ENCODE measurements around the gene RBM38.

Gene RBM38

DNA sequence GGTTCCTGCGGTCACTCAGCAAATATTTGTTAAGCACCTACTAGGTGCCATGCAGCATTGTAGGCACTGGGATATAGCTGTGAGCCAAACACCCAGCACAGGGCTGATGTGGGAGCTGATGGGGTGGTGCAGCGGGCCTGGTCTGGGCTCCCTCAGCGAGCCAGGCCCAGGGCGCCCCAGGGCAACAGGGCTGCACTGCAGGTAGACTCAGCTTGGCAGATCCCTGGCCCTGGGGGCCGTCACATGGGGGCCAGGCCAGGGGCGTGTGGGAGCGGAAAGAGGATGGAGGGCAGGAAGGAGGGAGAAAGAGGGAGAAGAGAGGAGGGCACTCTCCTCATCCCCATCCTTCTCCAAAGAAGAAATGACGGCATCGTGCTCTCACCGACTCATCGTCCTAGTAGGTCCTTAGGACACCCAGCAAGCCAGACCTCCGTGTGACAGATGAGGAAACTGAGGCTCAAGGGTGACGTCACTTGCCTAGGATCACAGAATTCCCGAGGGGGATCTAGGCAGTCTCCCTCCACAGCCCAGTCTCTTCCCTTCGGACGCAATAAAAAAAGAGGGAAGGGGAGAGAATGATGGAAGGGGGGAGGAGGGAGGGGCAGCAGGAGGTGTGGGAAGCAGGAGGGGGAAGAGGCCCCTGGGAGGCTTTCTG lies 53.3 kb downstream of the RBM38 start:
- Histone ChIP-seq H3K4me1 (ENCODE audit: control insufficient read depth in 1 of 2, insufficient read depth in 1 of 2, low read depth in 1 of 2, low read length in 1 of 2) (peaks cover 34 to 53% of the 10 kb centered on the region in 2 experiments), H3K36me3 (no peaks in the 10 kb centered on the region), H3K4me3 (ENCODE audit: low read depth in 1 of 2, low read length in 1 of 2) (no peak overlapping the region), H3K27ac (no peak overlapping the region), H3K9me3 (no peaks in the 10 kb centered on the region), H3K27me3 (no peaks in the 10 kb centered on the region)
- TF ChIP-seq, protein P1, sequence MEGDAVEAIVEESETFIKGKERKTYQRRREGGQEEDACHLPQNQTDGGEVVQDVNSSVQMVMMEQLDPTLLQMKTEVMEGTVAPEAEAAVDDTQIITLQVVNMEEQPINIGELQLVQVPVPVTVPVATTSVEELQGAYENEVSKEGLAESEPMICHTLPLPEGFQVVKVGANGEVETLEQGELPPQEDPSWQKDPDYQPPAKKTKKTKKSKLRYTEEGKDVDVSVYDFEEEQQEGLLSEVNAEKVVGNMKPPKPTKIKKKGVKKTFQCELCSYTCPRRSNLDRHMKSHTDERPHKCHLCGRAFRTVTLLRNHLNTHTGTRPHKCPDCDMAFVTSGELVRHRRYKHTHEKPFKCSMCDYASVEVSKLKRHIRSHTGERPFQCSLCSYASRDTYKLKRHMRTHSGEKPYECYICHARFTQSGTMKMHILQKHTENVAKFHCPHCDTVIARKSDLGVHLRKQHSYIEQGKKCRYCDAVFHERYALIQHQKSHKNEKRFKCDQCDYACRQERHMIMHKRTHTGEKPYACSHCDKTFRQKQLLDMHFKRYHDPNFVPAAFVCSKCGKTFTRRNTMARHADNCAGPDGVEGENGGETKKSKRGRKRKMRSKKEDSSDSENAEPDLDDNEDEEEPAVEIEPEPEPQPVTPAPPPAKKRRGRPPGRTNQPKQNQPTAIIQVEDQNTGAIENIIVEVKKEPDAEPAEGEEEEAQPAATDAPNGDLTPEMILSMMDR (IDR thresholded peaks at IDR 0.05): no peak

DNA sequence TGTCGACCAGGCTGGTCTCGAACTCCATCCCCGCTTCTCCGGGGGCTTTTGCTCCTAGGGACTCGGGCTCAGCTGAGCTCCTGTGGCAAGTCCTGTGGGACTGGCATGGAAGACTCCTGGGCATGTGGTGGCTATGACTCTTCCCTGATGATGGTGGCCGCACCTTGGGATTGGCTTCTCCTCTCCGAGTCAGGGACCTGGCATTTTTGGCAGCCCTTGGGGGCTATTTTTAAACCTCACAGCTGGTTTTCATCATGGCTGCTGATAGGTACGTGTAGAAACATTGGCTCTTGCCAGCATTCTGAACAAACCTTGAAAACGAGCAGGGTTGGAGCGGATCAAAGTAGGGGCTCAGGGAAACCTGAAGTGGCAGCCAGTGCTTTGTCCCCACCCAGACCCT lies 54.1 kb downstream of the RBM38 start:
- Histone ChIP-seq H3K4me1 (ENCODE audit: control insufficient read depth in 1 of 2, insufficient read depth in 1 of 2, low read depth in 1 of 2, low read length in 1 of 2) (peaks cover 39 to 53% of the 10 kb centered on the region in 2 experiments), H3K9me3 (no peaks in the 10 kb centered on the region), H3K36me3 (no peaks in the 10 kb centered on the region), H3K27me3 (no peaks in the 10 kb centered on the region), H3K4me3 (ENCODE audit: low read depth in 1 of 2, low read length in 1 of 2) (no peak overlapping the region), H3K27ac (no peak overlapping the region)
- TF ChIP-seq, protein P1 (IDR thresholded peaks at IDR 0.05): no peak

DNA sequence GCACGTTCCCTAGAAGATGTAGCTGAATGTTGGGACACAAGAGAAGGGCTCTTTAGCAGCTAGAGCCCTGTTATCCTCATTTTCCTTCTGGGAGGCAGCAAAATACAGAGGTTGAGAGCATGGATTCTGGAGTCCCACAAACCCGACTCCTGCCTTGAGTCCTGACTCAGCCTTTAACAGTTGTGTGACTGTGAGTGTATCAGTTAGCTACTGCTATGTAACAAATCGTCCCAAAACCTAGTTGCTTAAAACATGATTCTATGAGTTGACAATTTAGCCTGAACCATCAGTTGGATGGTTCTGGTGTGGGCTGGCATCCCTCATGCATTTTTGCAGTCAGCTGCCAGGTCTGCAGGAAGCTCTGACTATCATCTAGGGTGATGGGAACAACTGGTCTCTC lies 54.6 kb downstream of the RBM38 start:
- no peaks in the 10 kb centered on the region for H3K27me3 ChIP-seq
- peaks cover 43 to 53% of the 10 kb centered on the region in 2 experiments for H3K4me1 ChIP-seq (ENCODE audit: control insufficient read depth in 1 of 2, insufficient read depth in 1 of 2, low read depth in 1 of 2, low read length in 1 of 2)
- H3K27ac ChIP-seq: no peak overlapping the region
- H3K9me3 ChIP-seq: no peaks in the 10 kb centered on the region
- TF ChIP-seq, protein P1 (IDR thresholded peaks at IDR 0.05): no peak
- H3K4me3 ChIP-seq (ENCODE audit: low read depth in 1 of 2, low read length in 1 of 2): no peak overlapping the region
- H3K36me3 ChIP-seq: no peaks in the 10 kb centered on the region

DNA sequence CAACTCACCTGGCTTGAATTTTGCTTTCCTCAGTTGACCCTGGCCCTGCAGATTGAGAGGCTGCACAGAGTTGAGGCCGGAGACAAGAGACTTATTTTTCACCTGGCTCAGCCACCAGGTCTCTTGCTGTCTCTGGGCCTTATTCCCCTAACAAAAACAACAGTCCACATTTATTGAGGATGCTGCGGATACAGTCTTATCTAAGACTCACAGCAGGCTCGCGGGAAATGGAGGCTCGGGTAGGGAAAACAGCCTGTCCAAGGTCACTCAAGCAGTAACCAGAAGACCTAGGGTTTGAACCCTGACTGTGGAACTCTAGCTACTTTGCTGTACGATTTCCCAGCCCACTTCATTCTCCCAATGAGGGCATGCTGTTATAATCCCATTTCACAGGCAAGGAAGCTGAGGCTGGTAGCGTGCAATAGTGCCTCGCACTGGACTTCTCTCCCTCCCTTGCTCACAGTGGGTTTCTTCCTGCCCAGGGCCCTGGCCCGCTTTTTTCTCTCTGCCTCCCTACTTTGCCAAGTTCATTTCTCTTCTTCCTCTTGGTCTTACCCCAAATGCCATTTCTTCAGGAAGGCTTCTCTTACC lies 57.7 kb downstream of the RBM38 start:
- H3K4me1 ChIP-seq (ENCODE audit: control insufficient read depth in 1 of 2, insufficient read depth in 1 of 2, low read depth in 1 of 2, low read length in 1 of 2): peaks cover 74 to 82% of the 10 kb centered on the region in 2 experiments
- H3K27me3 ChIP-seq: no peaks in the 10 kb centered on the region
- H3K27ac ChIP-seq: peak overlapping the region; percentile 84
- no peaks in the 10 kb centered on the region for H3K36me3 ChIP-seq
- TF ChIP-seq, protein P1 (IDR thresholded peaks at IDR 0.05): no peak
- H3K4me3 ChIP-seq (ENCODE audit: low read depth in 1 of 2, low read length in 1 of 2): no peak overlapping the region
- H3K9me3 ChIP-seq: no peaks in the 10 kb centered on the region

DNA sequence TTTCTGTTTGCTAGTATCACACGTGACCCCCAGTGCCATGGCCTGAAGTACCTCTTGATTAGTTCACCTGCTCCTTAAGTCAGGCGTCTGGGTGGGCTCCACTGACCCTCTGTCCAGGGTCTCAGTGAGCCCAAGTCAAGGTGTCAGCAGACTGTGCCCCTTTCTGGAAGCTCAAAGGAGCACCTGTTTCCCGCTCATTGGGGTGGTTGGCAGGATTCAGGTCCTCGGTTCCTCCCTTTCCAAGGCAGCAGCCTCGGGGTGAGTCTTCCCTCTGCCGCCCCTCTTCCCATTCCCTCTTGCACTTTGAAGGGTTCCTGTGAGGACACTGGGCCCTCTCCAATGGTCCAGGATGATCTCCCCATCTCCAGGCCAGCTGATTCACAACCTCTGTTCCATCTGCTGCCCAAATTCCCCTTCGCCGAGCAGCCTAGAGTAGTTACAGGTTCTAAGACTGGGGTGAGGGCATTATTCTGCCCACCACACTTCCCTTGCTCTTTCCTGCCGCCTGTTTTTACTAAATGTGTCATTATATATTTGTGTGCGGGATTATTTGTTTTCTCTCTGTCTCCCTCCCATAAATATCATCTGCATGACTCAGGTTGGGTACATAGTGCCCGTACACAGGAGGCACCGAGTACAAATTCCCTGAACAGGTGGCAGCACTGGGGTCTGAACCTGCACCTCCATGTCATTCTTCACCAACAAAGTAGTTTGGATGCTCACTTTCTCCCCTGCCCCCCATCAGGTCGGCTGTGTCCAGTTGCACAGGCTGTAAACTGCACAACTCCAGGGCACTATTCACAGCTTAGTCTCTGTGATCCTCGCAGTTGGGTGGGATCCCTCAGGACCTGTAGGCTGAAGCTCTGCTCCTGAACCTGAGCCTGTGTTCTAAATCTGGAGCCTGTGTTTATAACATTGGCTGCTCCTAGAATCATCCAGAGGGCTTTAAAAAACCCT lies 58.5 kb downstream of the RBM38 start:
- TF ChIP-seq, protein P1 (IDR thresholded peaks at IDR 0.05): no peak
- Histone ChIP-seq H3K27ac (peak overlapping the region; percentile 84), H3K27me3 (no peaks in the 10 kb centered on the region), H3K36me3 (no peaks in the 10 kb centered on the region), H3K4me3 (ENCODE audit: low read depth in 1 of 2, low read length in 1 of 2) (peak overlapping the region; percentile 43 to 55), H3K9me3 (no peaks in the 10 kb centered on the region), H3K4me1 (ENCODE audit: control insufficient read depth in 1 of 2, insufficient read depth in 1 of 2, low read depth in 1 of 2, low read length in 1 of 2) (peaks cover 80 to 86% of the 10 kb centered on the region in 2 experiments)

All from neutrophil (primary cell).